Activated CD4-positive, alpha-beta T cell treated with anti-CD3 and anti-CD28 coated beads, Interleukin-2, amount 10 ng/mL, durations not matched to agents 7 days and 5 days (primary cell): ENCODE measurements around the gene CEP135. TPM values are rescaled to one million over a fixed set of nuclear protein-coding genes. Genes with fewer than 3 reads are reported as not detected.

Experiments used
- CTCF ChIA-PET: fragments of 350-600 bp; sonication (Branson Sonifier 250); formaldehyde crosslinking; loops from one replicate; lab custom pipeline; 2021; ENCODE audit warnings: antibody characterized with exemption; lab: Charles Lee
- POLR2A ChIA-PET: fragments of 350-600 bp; sonication (Branson Sonifier 250); formaldehyde crosslinking; loops from one replicate; lab custom pipeline; 2021; ENCODE audit warnings: antibody characterized with exemption; lab: Charles Lee
- DNase-seq: peaks from one replicate; pipeline ENCODE4 v3.0.0-alpha.2; 2020
- H3K27ac Mint-ChIP-seq: one replicate; pipeline ENCODE4 v1.8.0; 2021; ENCODE audit warnings: mild to moderate bottlenecking, moderate library complexity, mixed read lengths
- H3K27me3 Mint-ChIP-seq: one replicate; pipeline ENCODE4 v1.8.0; 2021; ENCODE audit warnings: mixed read lengths
- H3K36me3 Mint-ChIP-seq: one replicate; pipeline ENCODE4 v1.8.0; 2021; ENCODE audit warnings: low read depth, mixed read lengths
- H3K4me1 Mint-ChIP-seq: one replicate; pipeline ENCODE4 v1.8.0; 2021; ENCODE audit warnings: mixed read lengths
- H3K4me3 Mint-ChIP-seq: one replicate; pipeline ENCODE4 v1.8.0; 2021; ENCODE audit warnings: mild to moderate bottlenecking, moderate library complexity, mixed read lengths
- H3K9me3 Mint-ChIP-seq: one replicate; pipeline ENCODE4 v1.8.0; 2021; ENCODE audit warnings: mixed read lengths
- total RNA-seq, 2 experiments: library from RNA; stranded (reverse); gene quantifications; one replicate each; pipeline ENCODE4 v1.2.3, GENCODE V29; 2021

Gene CEP135
- total RNA-seq, 2 experiments from 2014 or later: 19.1 to 22.7 TPM

DNA sequence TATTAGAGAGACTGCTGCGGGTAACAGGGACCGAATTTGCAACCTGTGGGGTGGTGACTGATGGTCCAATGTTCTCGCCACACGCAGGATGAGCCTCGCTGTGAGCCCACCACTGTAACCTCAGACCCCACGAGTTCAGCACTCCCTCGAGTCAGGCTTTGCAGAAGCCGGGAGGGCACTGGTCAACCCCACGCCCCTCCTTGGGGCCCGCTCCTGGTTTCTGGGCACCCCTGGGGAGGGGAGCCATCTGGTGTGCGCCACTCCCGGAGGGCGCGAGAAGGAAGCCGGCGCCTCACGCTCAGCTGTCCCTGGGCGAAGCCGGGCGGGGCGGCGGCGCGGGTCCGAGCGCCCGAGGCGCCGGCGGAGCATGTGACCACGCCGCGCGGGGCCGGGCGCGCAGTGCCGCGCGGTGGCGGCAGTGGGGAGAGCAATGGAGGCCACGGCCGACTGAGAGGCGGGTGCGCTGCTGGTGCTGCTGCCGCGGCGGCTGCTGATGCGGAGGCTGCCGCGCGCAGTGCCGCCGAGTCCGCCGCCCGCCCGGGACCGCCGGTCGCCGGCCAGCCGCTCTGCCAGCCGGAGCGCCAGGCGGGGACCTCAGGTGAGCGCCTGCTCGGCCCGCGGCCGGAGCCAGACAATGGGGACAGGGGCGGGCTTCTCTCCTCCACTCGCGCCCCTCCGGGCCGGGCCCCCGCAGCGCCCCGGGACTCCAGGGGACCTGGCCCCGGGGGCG lies 100.1 kb downstream of the CEP135 start:
- Mint-ChIP-seq H3K27me3 (peaks cover 55% of the 10 kb centered on the region), H3K27ac (no peak overlapping the region), H3K36me3 (no peaks in the 10 kb centered on the region), H3K9me3 (no peaks in the 10 kb centered on the region), H3K4me1 (peaks cover 8% of the 10 kb centered on the region), H3K4me3 (peak overlapping the region; percentile 67)
- ChIA-PET POLR2A (no interaction called here), CTCF (interaction anchor here (1.0 kb wide), 1 partner anchor 100 kb away, joined by 3 read pairs; the partner anchor contains the start of gene CEP135)
- peak; percentile 59 for DNase-seq

- H3K27me3 Mint-ChIP-seq: peaks cover 51% of the 10 kb centered on the region
- POLR2A ChIA-PET: no interaction called here
- no peak overlapping the region for H3K27ac Mint-ChIP-seq
- no peak overlapping the region for H3K4me3 Mint-ChIP-seq
- CTCF ChIA-PET: interaction anchor here (0.9 to 1.2 kb wide), 2 partner anchors 13 to 102 kb away, joined by 3 to 4 read pairs; partner anchors contain the start of gene CEP135
- DNase-seq: no peak
- no peaks in the 10 kb centered on the region for H3K9me3 Mint-ChIP-seq
- H3K4me1 Mint-ChIP-seq: peaks cover 8% of the 10 kb centered on the region
- no peaks in the 10 kb centered on the region for H3K36me3 Mint-ChIP-seq
Measured at GRCh38 chr4:56050625-56051024, 101.9 kb downstream of the CEP135 start.

GRCh38 chr4:56051029-56051709 lies 102.4 kb downstream of the CEP135 start:
- Mint-ChIP-seq H3K27ac (no peak overlapping the region), H3K4me1 (peaks cover 8% of the 10 kb centered on the region), H3K36me3 (no peaks in the 10 kb centered on the region), H3K27me3 (peaks cover 47% of the 10 kb centered on the region), H3K9me3 (no peaks in the 10 kb centered on the region), H3K4me3 (no peak overlapping the region)
- POLR2A ChIA-PET: no interaction called here
- no peak for DNase-seq
- CTCF ChIA-PET: interaction anchor here (0.9 to 1.2 kb wide), 4 partner anchors 9 to 102 kb away, joined by 3 to 4 read pairs (median 3); partner anchors contain the start of gene CEP135

GRCh38 chr4:56051710-56052075 lies 102.9 kb downstream of the CEP135 start:
- H3K9me3 Mint-ChIP-seq: no peaks in the 10 kb centered on the region
- POLR2A ChIA-PET: no interaction called here
- no peaks in the 10 kb centered on the region for H3K36me3 Mint-ChIP-seq
- no peak overlapping the region for H3K27ac Mint-ChIP-seq
- H3K4me3 Mint-ChIP-seq: no peak overlapping the region
- peaks cover 43% of the 10 kb centered on the region for H3K27me3 Mint-ChIP-seq
- CTCF ChIA-PET: interaction anchor here (0.9 to 1.2 kb wide), 4 partner anchors 9 to 103 kb away, joined by 3 to 4 read pairs (median 3); partner anchors contain the start of gene CEP135
- H3K4me1 Mint-ChIP-seq: peaks cover 8% of the 10 kb centered on the region
- DNase-seq: no peak

- peaks cover 39% of the 10 kb centered on the region for H3K27me3 Mint-ChIP-seq
- H3K27ac Mint-ChIP-seq: no peak overlapping the region
- no peak overlapping the region for H3K4me3 Mint-ChIP-seq
- no peaks in the 10 kb centered on the region for H3K9me3 Mint-ChIP-seq
- POLR2A ChIA-PET: no interaction called here
- H3K4me1 Mint-ChIP-seq: peaks cover 8% of the 10 kb centered on the region
- CTCF ChIA-PET: no interaction called here
- H3K36me3 Mint-ChIP-seq: no peaks in the 10 kb centered on the region
- no peak for DNase-seq
Measured at GRCh38 chr4:56052481-56052880, 103.7 kb downstream of the CEP135 start.

DNA sequence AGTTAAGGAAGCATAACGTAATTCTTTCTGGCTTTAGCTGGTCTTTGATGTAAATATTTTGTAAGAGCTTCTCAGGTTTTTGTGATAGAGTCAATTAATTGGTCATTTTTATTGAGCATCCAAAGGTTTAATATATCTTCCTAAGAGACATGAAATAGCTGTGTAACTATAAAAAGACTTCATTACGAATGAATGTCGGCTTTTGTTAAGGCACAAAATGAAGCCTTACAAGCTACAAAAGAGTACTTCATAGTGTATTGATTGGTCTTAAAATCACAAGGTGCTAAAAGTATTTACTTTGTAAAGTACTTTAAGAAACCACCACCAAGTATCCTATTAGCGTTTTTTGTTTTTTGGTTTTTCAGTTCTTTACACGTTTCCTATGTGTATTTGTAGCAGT lies 104.2 kb downstream of the CEP135 start:
- Mint-ChIP-seq H3K27me3 (peaks cover 39% of the 10 kb centered on the region), H3K27ac (no peak overlapping the region), H3K4me1 (peaks cover 8% of the 10 kb centered on the region), H3K4me3 (no peak overlapping the region), H3K36me3 (no peaks in the 10 kb centered on the region), H3K9me3 (no peaks in the 10 kb centered on the region)
- ChIA-PET CTCF (no interaction called here), POLR2A (interaction anchor here (0.6 kb wide), 1 partner anchor 105 kb away, joined by 3 read pairs; no protein-coding TSS in a partner anchor)
- no peak for DNase-seq

DNA sequence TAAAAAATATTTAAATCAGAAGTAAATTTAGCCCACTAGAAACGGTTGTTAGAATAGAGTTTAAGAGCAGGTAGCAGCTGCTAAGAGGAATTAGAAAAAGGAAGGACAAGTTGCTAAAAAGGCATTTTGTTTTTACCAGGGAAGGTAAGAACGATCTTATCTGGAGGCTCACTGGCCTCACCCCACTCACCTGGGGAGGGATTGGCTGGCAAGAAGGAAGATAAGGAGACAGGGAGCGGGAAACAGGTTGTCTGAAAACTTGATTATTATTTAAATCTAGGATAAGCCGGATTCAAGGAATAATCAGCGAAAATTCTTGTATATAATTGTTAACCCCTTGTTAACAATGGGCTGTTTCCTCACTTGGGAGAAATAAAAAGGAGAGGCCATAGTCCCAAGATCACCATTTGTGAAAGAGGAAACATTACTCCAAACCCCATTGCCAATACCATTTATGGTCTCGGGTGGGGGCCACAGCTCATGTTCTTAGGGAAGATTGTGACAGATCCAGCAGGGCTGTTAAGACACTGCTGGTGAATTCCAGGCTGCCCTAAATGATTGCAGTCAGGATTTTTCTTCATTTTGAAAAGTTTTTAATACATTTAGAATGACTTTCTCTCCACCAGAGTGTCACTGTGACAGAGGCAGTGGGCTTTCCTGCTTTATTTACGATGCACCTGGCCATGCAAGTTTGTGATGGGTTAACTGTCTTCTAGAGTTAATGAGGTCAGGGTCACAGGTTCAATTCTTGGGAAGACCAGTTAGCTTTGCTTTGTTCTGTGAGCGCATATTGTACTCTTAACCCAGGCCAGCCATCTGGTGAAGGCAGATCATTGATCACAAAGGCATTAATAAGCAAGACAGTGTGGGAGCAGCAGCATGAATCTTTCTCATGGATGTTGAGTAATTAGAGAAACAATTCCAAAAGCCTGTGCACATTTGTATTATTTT lies 106.6 kb downstream of the CEP135 start:
- Mint-ChIP-seq H3K27ac (no peak overlapping the region), H3K4me1 (no peaks in the 10 kb centered on the region), H3K36me3 (no peaks in the 10 kb centered on the region), H3K27me3 (peaks cover 27% of the 10 kb centered on the region), H3K9me3 (no peaks in the 10 kb centered on the region), H3K4me3 (no peak overlapping the region)
- ChIA-PET CTCF (no interaction called here), POLR2A (no interaction called here)
- no peak for DNase-seq

GRCh38 chr4:56055991-56056390 lies 107.2 kb downstream of the CEP135 start:
- POLR2A ChIA-PET: no interaction called here
- CTCF ChIA-PET: no interaction called here
- Mint-ChIP-seq H3K27me3 (peaks cover 22% of the 10 kb centered on the region), H3K9me3 (no peaks in the 10 kb centered on the region), H3K36me3 (no peaks in the 10 kb centered on the region), H3K4me3 (no peak overlapping the region), H3K4me1 (no peaks in the 10 kb centered on the region), H3K27ac (no peak overlapping the region)
- no peak for DNase-seq

DNA sequence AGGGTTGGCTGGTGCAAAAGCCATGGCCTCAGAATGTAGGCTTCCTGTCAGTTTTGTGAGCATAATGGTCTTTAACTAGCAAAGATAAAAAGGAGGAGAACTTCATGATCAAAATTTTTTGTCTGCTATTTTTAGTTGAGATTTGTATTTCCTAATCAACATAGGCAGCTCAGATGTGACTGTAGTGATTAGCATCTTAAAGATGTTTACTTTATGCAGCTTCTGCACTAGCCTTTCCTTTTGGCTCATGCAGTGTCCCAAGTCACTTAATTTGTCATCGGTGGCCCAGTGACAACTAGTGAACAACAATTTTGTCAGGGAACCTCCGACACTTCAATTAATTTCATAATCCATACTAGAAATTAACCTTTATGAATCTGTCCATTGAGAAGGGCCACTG lies 109.8 kb downstream of the CEP135 start:
- Mint-ChIP-seq H3K27ac (no peak overlapping the region), H3K4me1 (no peaks in the 10 kb centered on the region), H3K36me3 (no peaks in the 10 kb centered on the region), H3K9me3 (no peaks in the 10 kb centered on the region), H3K27me3 (peaks cover 12% of the 10 kb centered on the region), H3K4me3 (no peak overlapping the region)
- ChIA-PET POLR2A (no interaction called here), CTCF (no interaction called here)
- DNase-seq: no peak

GRCh38 chr4:56060036-56060435 lies 111.3 kb downstream of the CEP135 start:
- no peak overlapping the region for H3K27ac Mint-ChIP-seq
- H3K27me3 Mint-ChIP-seq: peaks cover 18% of the 10 kb centered on the region
- H3K4me1 Mint-ChIP-seq: no peaks in the 10 kb centered on the region
- no peaks in the 10 kb centered on the region for H3K9me3 Mint-ChIP-seq
- H3K36me3 Mint-ChIP-seq: no peaks in the 10 kb centered on the region
- CTCF ChIA-PET: interaction anchor here (1.6 kb wide), 1 partner anchor 8 kb away, joined by 3 read pairs; no protein-coding TSS in a partner anchor
- POLR2A ChIA-PET: no interaction called here
- no peak overlapping the region for H3K4me3 Mint-ChIP-seq
- no peak for DNase-seq

- Mint-ChIP-seq H3K9me3 (no peaks in the 10 kb centered on the region), H3K4me1 (no peaks in the 10 kb centered on the region), H3K36me3 (no peaks in the 10 kb centered on the region), H3K27ac (no peak overlapping the region), H3K4me3 (no peak overlapping the region), H3K27me3 (peaks cover 17% of the 10 kb centered on the region)
- DNase-seq: no peak
- ChIA-PET POLR2A (interaction anchor here (0.6 kb wide), 1 partner anchor 396 kb away, joined by 6 read pairs; no protein-coding TSS in a partner anchor), CTCF (interaction anchor here (1.0 kb wide), 1 partner anchor 15 kb away, joined by 3 read pairs; no protein-coding TSS in a partner anchor)
Measured at GRCh38 chr4:56062106-56062505, 113.4 kb downstream of the CEP135 start.

DNA sequence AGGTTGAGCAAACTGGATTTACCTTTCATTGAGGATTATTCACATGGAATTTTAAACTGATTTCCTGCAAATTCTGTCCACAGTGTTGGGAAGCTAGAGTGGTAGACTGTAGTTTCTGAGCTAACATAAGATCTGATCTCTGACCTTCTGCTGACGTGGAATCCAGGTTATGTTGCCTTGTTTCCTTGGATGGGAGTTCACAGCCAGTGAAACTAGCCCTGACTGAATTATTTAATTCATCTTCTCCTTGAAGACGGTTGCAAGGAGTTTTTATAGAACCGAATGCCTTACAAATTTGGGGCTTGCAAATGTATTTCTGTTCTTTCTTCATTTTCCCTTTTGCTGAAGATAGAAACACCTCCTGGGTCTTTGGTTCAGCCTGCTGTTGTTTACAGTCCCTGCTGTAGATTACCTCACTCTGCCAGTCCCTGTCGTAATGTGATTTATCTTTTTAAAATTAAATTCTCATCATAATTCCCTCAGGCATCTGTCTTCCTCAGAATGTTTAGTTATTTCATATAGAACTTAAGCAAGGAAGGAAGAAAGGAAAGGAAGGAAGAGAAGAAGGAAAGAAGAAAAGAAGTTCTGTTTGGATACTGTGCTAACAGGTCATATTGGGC lies 113.9 kb downstream of the CEP135 start:
- CTCF ChIA-PET: interaction anchor here (1.0 kb wide), 1 partner anchor 16 kb away, joined by 3 read pairs; no protein-coding TSS in a partner anchor
- Mint-ChIP-seq H3K27me3 (peaks cover 17% of the 10 kb centered on the region), H3K36me3 (no peaks in the 10 kb centered on the region), H3K27ac (no peak overlapping the region), H3K4me1 (no peaks in the 10 kb centered on the region), H3K9me3 (no peaks in the 10 kb centered on the region), H3K4me3 (no peak overlapping the region)
- POLR2A ChIA-PET: interaction anchor here (0.6 kb wide), 1 partner anchor 395 kb away, joined by 6 read pairs; no protein-coding TSS in a partner anchor
- DNase-seq: no peak
